ENCODE data around the gene DNAJA3. TPM values are rescaled to one million over a fixed set of nuclear protein-coding genes. Genes with fewer than 3 reads are reported as not detected.

The DNAJA3 gene
- total RNA-seq, 2 donors from 2014 or later: 26.4 to 29.1 TPM

DNA sequence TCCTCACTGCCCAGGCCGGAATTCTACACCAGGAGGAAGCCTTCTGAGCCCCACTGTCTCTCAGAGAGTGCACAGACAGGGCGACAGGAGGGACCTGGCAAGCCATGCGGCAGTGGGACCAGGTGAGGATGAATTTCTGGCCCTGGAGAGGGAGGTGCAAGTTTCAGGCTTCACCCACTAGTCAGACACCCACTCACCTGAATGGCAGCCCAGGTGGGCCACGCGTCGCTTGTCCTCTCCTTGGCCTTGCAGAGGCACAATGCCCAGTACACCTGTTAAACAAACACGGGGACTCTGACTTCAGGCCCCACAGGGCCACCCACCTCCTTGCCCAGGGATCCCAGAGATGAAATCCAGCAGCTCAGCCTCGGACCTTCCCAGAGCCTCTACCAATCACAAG is 13.5 kb upstream of the DNAJA3 start:
- no peaks in the 10 kb centered on the region for H3K9me3 ChIP-seq
- H3K4me3 ChIP-seq: no peak overlapping the region
- 86 to 89% methylated on average over 3 to 7 of the region's 8 CpGs for WGBS, 2 donors
- no peak overlapping the region for H3K27ac ChIP-seq
- intact Hi-C loops (cut with DNase I): no loop called here
- ATAC-seq: no peak
- DNase-seq: no peak
- no peaks in the 10 kb centered on the region for H3K36me3 ChIP-seq (replicated peaks in 1 of 2; ENCODE audit: insufficient read depth in 1 of 2, low read depth in 2 of 2)
- no peaks in the 10 kb centered on the region for H3K27me3 ChIP-seq
- H3K4me1 ChIP-seq: peaks cover 16% of the 10 kb centered on the region
- TF ChIP-seq POLR2A (IDR thresholded peaks at IDR 0.05): no peak
- TF ChIP-seq, protein P1, sequence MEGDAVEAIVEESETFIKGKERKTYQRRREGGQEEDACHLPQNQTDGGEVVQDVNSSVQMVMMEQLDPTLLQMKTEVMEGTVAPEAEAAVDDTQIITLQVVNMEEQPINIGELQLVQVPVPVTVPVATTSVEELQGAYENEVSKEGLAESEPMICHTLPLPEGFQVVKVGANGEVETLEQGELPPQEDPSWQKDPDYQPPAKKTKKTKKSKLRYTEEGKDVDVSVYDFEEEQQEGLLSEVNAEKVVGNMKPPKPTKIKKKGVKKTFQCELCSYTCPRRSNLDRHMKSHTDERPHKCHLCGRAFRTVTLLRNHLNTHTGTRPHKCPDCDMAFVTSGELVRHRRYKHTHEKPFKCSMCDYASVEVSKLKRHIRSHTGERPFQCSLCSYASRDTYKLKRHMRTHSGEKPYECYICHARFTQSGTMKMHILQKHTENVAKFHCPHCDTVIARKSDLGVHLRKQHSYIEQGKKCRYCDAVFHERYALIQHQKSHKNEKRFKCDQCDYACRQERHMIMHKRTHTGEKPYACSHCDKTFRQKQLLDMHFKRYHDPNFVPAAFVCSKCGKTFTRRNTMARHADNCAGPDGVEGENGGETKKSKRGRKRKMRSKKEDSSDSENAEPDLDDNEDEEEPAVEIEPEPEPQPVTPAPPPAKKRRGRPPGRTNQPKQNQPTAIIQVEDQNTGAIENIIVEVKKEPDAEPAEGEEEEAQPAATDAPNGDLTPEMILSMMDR (IDR thresholded peaks at IDR 0.05): no peak

DNA sequence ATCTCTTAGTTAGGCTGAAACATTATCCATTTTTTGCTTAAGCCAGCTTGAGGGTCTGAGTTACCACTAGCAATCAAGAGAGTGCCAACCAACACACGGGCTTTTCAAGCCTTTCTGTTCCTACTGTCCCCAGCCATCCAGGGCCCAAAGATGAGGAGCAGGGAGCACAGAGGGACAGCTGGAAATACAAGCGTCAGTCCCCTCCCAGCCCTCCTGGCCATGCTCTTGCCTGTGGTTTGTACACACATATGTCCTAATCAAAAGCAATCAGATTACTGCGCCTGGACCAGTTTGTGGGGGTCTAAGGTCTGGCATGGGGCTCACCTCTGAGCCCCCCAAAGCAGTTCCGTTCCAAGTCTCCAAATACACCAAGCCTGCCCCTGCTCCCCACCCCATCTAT is 12.8 kb upstream of the DNAJA3 start:
- peaks cover 19% of the 10 kb centered on the region for H3K4me1 ChIP-seq
- no peak overlapping the region for H3K27ac ChIP-seq
- ATAC-seq (no peak), DNase-seq (no peak)
- no peak overlapping the region for H3K4me3 ChIP-seq
- intact Hi-C loops (cut with DNase I): no loop called here
- H3K9me3 ChIP-seq: no peaks in the 10 kb centered on the region
- no peaks in the 10 kb centered on the region for H3K27me3 ChIP-seq
- no peaks in the 10 kb centered on the region for H3K36me3 ChIP-seq (replicated peaks in 1 of 2; ENCODE audit: insufficient read depth in 1 of 2, low read depth in 2 of 2)
- WGBS, 2 donors: 94 to 100% methylated on average over 1 to 4 of the region's 4 CpGs
- TF ChIP-seq, protein P1 (IDR thresholded peaks at IDR 0.05): no peak

DNA sequence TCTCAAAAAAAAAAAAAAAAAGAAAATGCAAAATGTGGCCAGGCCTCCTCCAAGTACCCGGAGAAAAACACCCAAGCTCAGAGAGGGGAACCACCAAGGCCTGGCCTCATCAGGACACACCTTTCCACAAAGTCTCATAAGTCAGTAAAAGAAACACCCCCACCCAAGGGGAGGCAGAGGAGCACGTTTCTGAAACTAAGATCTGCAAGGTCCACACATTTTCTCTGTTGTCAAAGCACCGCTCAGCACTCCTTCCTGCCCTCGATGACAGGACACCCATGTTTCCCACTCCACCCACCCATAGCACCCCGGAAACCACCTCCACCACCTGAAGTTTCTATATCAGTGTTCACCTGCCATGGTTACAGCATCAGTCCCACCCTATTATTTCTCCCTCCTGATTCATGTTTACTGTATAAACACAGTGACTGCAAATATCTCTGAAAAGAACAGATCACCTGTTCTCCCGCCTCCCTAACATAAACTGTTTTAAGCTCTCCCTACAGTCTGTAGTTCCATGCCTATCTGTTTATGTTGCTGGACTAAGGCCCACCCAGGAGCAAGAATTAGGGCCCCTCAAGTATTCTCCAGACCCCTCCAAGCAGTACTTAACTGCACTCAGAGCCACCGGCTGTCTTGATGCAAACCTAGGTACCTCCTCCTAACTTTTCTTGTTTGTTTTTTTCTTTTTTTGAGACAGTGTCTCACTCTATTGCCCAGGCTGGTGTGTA is 11.3 kb upstream of the DNAJA3 start:
- intact Hi-C loops (cut with DNase I): no loop called here
- no peak overlapping the region for H3K4me3 ChIP-seq
- no peaks in the 10 kb centered on the region for H3K27me3 ChIP-seq
- ATAC-seq (no peak), DNase-seq (peak in 1 of 4 donors; percentile 26)
- H3K27ac ChIP-seq: no peak overlapping the region
- WGBS, 2 donors: 82 to 87% methylated on average over 7 of the region's 7 CpGs
- H3K36me3 ChIP-seq (replicated peaks in 1 of 2; ENCODE audit: insufficient read depth in 1 of 2, low read depth in 2 of 2): no peaks in the 10 kb centered on the region
- no peaks in the 10 kb centered on the region for H3K9me3 ChIP-seq
- TF ChIP-seq, protein P1 (IDR thresholded peaks at IDR 0.05): no peak
- no peak for TF ChIP-seq POLR2A (IDR thresholded peaks at IDR 0.05)
- peaks cover 19% of the 10 kb centered on the region for H3K4me1 ChIP-seq

DNA sequence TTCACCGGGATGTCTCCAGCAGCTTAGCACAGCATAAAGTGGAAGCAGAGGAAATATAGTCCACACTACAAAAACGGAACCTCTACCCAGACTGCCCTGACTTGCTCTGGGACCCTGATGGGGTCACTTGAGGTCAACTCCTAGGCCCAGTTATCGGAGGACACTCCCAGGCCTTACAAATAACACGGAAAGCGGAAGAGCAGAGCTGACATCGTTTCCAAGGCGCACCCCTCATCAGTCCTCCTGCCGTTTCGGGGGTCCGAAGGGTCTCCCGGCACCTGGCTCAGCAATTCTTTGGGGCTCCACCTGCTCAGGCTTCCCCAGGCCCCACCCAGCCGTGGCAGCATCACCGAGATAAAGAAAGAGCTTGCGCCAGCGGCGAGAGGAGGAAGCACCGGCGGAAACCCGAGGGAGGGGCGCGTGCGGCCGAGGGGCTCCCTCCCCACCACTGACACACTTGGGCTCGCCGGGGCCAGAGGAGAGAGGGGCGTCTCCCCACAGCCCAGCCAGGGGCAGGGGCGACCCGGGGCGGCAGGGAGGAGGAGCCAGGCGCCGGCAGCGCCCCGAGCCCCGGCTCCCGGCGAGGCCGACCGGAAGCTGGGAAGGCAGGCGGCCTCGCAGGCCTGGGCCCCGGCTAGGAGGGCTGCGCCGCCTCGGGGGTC is 10.0 kb upstream of the DNAJA3 start:
- H3K27me3 ChIP-seq: no peaks in the 10 kb centered on the region
- TF ChIP-seq, protein P1 (IDR thresholded peaks at IDR 0.05): peak in 1 of 7 experiments; percentile 6
- peak in 1 of 3 donors; percentile 53 for TF ChIP-seq POLR2A (IDR thresholded peaks at IDR 0.05)
- intact Hi-C loops (cut with DNase I): no loop called here
- no peaks in the 10 kb centered on the region for H3K36me3 ChIP-seq (replicated peaks in 1 of 2; ENCODE audit: insufficient read depth in 1 of 2, low read depth in 2 of 2)
- peak overlapping the region in 3 of 4 donors; percentile 33 to 78 (median 72) for H3K27ac ChIP-seq
- 2 to 67% methylated on average over 1 to 38 of the region's 44 CpGs for WGBS, 2 donors
- peak overlapping the region; percentile 48 to 53 for H3K4me3 ChIP-seq
- H3K4me1 ChIP-seq: peaks cover 19% of the 10 kb centered on the region
- H3K9me3 ChIP-seq: no peaks in the 10 kb centered on the region
- peak in 3 of 4 donors; percentile 48 to 66 (median 52) for DNase-seq
- ATAC-seq: peak; percentile 18

Measured in body of pancreas (tissue), 4 donors.